Type B pancreatic cell (in vitro differentiated cells): ENCODE results near the gene SLC19A3. TPM values are rescaled to one million over a fixed set of nuclear protein-coding genes. Genes with fewer than 3 reads are reported as not detected.

Experiments
- DNase-seq: peaks from one replicate; pipeline ENCODE4 v3.0.0; 2021; ENCODE audit warnings: mixed read lengths; ENCODE audit not compliant: unreplicated experiment; ENCODE audit errors: extremely low spot score
- H3K27ac Mint-ChIP-seq: 2 replicates; pipeline ENCODE4 v1.8.0; 2021; ENCODE audit warnings: mild to moderate bottlenecking, mixed read lengths
- H3K27me3 Mint-ChIP-seq: 2 replicates; pipeline ENCODE4 v1.8.0; 2021; ENCODE audit warnings: mixed read lengths
- H3K36me3 Mint-ChIP-seq: 2 replicates; pipeline ENCODE4 v1.8.0; 2021; ENCODE audit warnings: mixed read lengths
- H3K4me1 Mint-ChIP-seq: one replicate; pipeline ENCODE4 v1.8.0; 2021; ENCODE audit warnings: mixed read lengths; ENCODE audit not compliant: unreplicated experiment
- H3K4me3 Mint-ChIP-seq: 2 replicates; pipeline ENCODE4 v1.8.0; 2021; ENCODE audit warnings: mild to moderate bottlenecking, mixed read lengths
- H3K9me3 Mint-ChIP-seq: 2 replicates; pipeline ENCODE4 v1.8.0; 2021; ENCODE audit warnings: mixed read lengths
- CTCF ChIP-seq: fragments of 200-600 bp; sonication (generic); conservative IDR thresholded peaks from 2 replicates; pipeline ENCODE4 v1.5.0; 2021; ENCODE audit warnings: antibody characterized with exemption, mild to moderate bottlenecking
- total RNA-seq: library from RNA; stranded (reverse); gene quantifications from 2 replicates; pipeline ENCODE4 v1.2.1, GENCODE V29; 2021; ENCODE audit warnings: low replicate concordance

SLC19A3 gene
- total RNA-seq, 1 donor from 2014 or later: 6.4 TPM

GRCh38 chr2:227665189-227665940 is 52.5 kb downstream of the SLC19A3 start:
- H3K27ac Mint-ChIP-seq: no peak overlapping the region

GRCh38 chr2:227661827-227662226 is 56.0 kb downstream of the SLC19A3 start:
- TF ChIP-seq CTCF: no peak
- H3K27ac Mint-ChIP-seq: no peak overlapping the region
- H3K4me1 Mint-ChIP-seq: no peaks in the 10 kb centered on the region
- no peak overlapping the region for H3K4me3 Mint-ChIP-seq
- H3K9me3 Mint-ChIP-seq: no peaks in the 10 kb centered on the region
- H3K36me3 Mint-ChIP-seq: no peaks in the 10 kb centered on the region
- DNase-seq: no peak
- H3K27me3 Mint-ChIP-seq: no peaks in the 10 kb centered on the region

More at GRCh38 chr2:227665189-227665940, 52.5 kb downstream of the SLC19A3 start:
- Mint-ChIP-seq H3K27me3 (no peaks in the 10 kb centered on the region), H3K36me3 (no peaks in the 10 kb centered on the region), H3K9me3 (no peaks in the 10 kb centered on the region), H3K4me1 (no peaks in the 10 kb centered on the region), H3K4me3 (no peak overlapping the region)
- no peak for DNase-seq
- no peak for TF ChIP-seq CTCF

- Mint-ChIP-seq H3K4me1 (no peaks in the 10 kb centered on the region), H3K4me3 (no peak overlapping the region), H3K36me3 (no peaks in the 10 kb centered on the region), H3K27me3 (no peaks in the 10 kb centered on the region), H3K27ac (no peak overlapping the region), H3K9me3 (no peaks in the 10 kb centered on the region)
- no peak for DNase-seq
- TF ChIP-seq CTCF: no peak
Measured at GRCh38 chr2:227661025-227661649, 56.7 kb downstream of the SLC19A3 start.

DNA sequence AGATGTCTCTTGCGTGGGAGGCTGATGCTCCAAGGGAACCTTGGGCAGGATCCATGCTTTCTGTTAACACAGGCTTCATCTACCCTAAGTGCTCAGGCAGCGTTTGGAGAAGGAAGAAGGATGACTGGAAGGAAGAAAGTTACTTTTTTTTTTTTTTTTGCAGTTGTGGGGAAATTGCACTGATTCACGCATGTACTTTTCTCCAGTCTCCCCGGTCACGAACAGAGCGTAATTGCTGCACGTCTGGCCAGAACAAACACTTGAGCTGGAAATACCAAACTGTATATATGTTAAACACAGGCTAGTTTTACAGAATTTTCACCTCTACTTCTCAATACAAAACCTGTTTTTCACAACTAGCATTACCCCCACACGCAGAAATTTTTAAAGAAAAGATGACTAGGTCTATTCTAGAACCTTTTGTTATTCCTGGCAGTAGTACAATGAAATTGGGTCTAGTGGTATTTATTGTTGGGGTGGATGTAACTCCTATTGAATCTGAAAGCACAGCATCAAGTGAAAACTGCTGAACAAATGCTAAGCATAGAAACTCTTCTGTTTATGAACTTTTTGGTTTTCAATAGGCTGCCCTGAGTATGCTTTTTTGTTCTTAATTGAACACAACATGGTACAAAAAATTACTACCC is 60.5 kb downstream of the SLC19A3 start:
- Mint-ChIP-seq H3K9me3 (no peaks in the 10 kb centered on the region), H3K36me3 (no peaks in the 10 kb centered on the region), H3K4me1 (no peaks in the 10 kb centered on the region), H3K27ac (no peak overlapping the region), H3K27me3 (no peaks in the 10 kb centered on the region), H3K4me3 (no peak overlapping the region)
- TF ChIP-seq CTCF: no peak
- no peak for DNase-seq

DNA sequence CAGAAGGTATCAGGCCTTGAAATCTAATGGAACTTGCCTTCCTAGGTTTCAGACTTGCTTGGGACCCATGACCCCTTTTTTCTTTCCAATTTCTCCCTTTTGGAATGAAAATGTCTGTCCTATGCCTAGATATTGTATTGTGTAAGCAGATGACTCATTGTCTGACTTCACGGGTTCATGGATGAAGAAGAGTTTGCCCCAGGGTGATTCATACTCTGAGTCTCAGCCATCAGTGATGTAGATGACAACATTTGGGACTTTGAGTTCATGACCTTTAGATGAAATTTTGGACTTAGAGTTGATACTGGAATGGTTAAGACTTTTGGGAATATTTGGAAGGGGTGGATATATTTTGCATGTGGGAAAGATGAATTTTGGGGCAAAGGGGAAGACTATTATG is 62.4 kb downstream of the SLC19A3 start:
- no peaks in the 10 kb centered on the region for H3K27me3 Mint-ChIP-seq
- no peak for DNase-seq
- TF ChIP-seq CTCF: no peak
- H3K9me3 Mint-ChIP-seq: no peaks in the 10 kb centered on the region
- H3K4me3 Mint-ChIP-seq: no peak overlapping the region
- H3K36me3 Mint-ChIP-seq: no peaks in the 10 kb centered on the region
- no peak overlapping the region for H3K27ac Mint-ChIP-seq
- H3K4me1 Mint-ChIP-seq: no peaks in the 10 kb centered on the region
